DOHH2 (cell line): ENCODE results near the gene SLC35F4.

Experiments used
- H3F3A ChIP-seq: fragments of 200-600 bp; sonication (generic), shearing (Covaris generic); 2 replicates; pipeline ENCODE4 v1.6.0; 2016; ENCODE audit warnings: antibody characterized with exemption, mild to moderate bottlenecking; ENCODE audit not compliant: control insufficient read depth, insufficient read depth
- H3K27ac ChIP-seq: fragments of 200-600 bp; sonication (generic); 2 replicates; pipeline ENCODE4 v1.5.1; 2014; ENCODE audit warnings: low read depth, mild to moderate bottlenecking, low read length, moderate library complexity
- H3K27me3 ChIP-seq: fragments of 200-600 bp; sonication (generic); 2 replicates; pipeline ENCODE4 v1.6.1; 2014; ENCODE audit warnings: mild to moderate bottlenecking, low read length, mixed read lengths; ENCODE audit not compliant: control insufficient read depth
- H3K36me3 ChIP-seq: fragments of 200-600 bp; sonication (generic); 2 replicates; pipeline ENCODE4 v1.6.1; 2014; ENCODE audit warnings: mild to moderate bottlenecking, low read length, moderate library complexity, mixed read lengths; ENCODE audit not compliant: control insufficient read depth
- H3K4me1 ChIP-seq: fragments of 200-600 bp; sonication (generic); 2 replicates; pipeline ENCODE4 v1.6.1; 2014; ENCODE audit warnings: mild to moderate bottlenecking, low read length, mixed read lengths; ENCODE audit not compliant: control insufficient read depth
- H3K4me2 ChIP-seq: fragments of 200-600 bp; sonication (generic); 2 replicates; pipeline ENCODE4 v1.6.0; 2014; ENCODE audit warnings: mild to moderate bottlenecking, low read length, moderate library complexity
- H3K4me3 ChIP-seq: fragments of 200-600 bp; sonication (generic); 2 replicates; pipeline ENCODE4 v1.5.1; 2014; ENCODE audit warnings: mild to moderate bottlenecking, low read length, mixed read lengths
- H3K79me2 ChIP-seq: fragments of 200-600 bp; sonication (generic); 2 replicates; pipeline ENCODE4 v1.6.1; 2014; ENCODE audit warnings: mild to moderate bottlenecking, low read length, mixed read lengths; ENCODE audit not compliant: control insufficient read depth
- H3K9me2 ChIP-seq: fragments of 200-600 bp; sonication (generic); replicated peaks from 2 replicates; pipeline ENCODE4 v1.6.1; 2014; ENCODE audit warnings: mild to moderate bottlenecking, low read length, mixed read lengths; ENCODE audit not compliant: control insufficient read depth
- H3K9me3 ChIP-seq: fragments of 200-600 bp; sonication (generic); 2 replicates; pipeline ENCODE4 v1.6.1; 2014; ENCODE audit warnings: antibody characterized with exemption, low read length, mixed read lengths; ENCODE audit not compliant: control insufficient read depth, insufficient read depth
- H4K20me1 ChIP-seq: fragments of 200-600 bp; sonication (generic); 2 replicates; pipeline ENCODE4 v1.6.0; 2014; ENCODE audit warnings: low read depth, mild to moderate bottlenecking, antibody characterized with exemption, low read length, moderate library complexity; ENCODE audit not compliant: control insufficient read depth, insufficient read depth
- CTCF ChIP-seq: fragments of 200-600 bp; sonication (generic); IDR thresholded peaks from one replicate; pipeline ENCODE4 v1.5.1; 2014; ENCODE audit warnings: antibody characterized with exemption, mild to moderate bottlenecking, low read depth, low read length; ENCODE audit not compliant: poor library complexity, severe bottlenecking
- EZH2phosphoT487 ChIP-seq: fragments of 200-600 bp; sonication (generic); IDR thresholded peaks from 2 replicates; pipeline ENCODE4 v1.6.1; 2017; ENCODE audit warnings: borderline replicate concordance, mild to moderate bottlenecking, antibody characterized with exemption, low read length, moderate library complexity, mixed read lengths

The SLC35F4 gene

GRCh38 chr14:57519043-57519442 is 346.8 kb downstream of the SLC35F4 start:
- Histone ChIP-seq H4K20me1 (no peaks in the 10 kb centered on the region), H3K36me3 (no peaks in the 10 kb centered on the region), H3K4me2 (no peak overlapping the region), H3F3A (no peaks in the 10 kb centered on the region), H3K4me1 (no peaks in the 10 kb centered on the region), H3K4me3 (no peak overlapping the region), H3K9me2 (no peaks in the 10 kb centered on the region), H3K9me3 (no peaks in the 10 kb centered on the region), H3K27ac (no peak overlapping the region), H3K79me2 (no peaks in the 10 kb centered on the region), H3K27me3 (no peaks in the 10 kb centered on the region)
- TF ChIP-seq CTCF (no peak), EZH2phosphoT487 (no peak)
